ENCODE measurements around the gene EMILIN3.
"Not testable (repeated sequence)": the region's sequence is repeated elsewhere in the genome, so short reads cannot be mapped to it uniquely, and the experiment has no call there.

The EMILIN3 gene

DNA sequence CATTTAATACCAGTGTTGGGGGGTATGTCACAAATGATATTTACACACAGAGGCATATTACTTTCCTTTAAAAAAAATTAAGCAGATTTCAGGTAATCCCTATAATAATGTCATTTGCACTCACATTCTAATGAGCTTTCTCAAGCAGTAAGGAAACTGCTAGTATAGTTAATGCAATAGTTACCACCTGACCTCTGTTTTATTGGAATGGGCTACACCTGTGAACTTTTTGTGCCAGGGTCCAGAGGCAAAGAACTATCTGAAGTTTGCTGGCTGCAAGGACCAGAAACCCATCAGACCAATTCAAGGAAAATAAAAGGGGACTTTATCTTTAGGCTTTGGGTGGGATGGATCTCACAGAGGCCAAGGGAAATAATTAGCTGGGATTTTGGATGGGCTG, 46.2 kb downstream of the EMILIN3 start:
- no peak for DNase-seq (ENCODE audit: low read depth in 1 of 2, low spot score in 1 of 2)

DNA sequence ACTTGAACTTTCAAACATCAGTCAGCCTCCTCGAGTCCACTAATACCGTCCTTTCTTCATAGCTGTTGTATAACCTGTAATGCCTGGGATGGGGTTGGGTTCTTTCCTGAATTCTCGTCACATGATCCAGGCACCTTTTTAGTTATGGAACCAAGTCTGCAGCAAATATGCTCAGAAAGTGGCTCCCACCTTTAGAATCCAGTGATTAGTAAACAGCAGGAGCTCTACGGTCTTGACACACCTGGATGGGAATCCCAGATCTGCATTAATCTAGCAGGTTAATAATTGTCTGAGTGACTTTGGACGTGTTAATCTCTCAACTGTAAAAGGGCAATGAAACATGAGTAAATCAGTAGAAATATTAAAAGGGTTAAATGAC, 48.4 kb downstream of the EMILIN3 start:
- DNase-seq (ENCODE audit: low read depth in 1 of 2, low spot score in 1 of 2), result no peak

DNA sequence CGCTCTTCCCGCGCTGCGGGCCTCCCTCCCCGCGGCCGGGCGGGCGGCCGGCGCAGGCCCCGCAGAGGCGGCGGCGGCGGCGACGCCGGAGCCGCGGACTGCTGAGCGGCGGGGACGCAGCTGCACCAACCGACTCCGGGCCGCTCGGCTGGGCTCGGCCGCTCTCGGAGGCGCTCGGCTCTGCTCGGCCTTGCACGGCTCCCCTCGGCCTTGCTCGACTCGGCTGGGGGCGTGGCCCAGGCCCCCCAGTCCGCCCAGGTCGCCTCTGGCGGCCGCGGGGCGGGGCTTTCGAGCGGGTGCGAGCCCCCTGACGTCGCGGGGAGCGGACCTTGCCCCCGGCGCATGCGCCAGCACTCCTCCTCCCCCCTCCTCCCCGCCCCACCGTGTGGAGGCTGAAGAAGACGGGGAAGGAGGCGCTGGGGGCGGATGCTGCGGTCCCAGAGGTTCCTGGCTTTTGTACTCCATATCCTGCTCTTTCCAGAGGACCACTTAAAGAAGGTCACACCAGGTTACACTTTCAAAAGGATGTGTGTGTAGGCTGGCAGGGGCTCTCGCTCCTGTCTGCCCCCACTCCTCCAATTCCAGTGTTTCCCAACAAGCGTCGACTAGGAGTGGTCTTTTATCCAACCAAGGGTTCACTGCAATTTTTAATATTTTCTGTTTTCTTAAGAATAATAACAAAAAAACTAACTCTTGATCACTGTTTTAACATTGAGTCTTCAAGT, 48.9 kb downstream of the EMILIN3 start, which contains the start of gene ZHX3:
ZHX3 (minus strand) TSS at position 186 of the 725 bp plus-strand sequence. CDS start 112,815 bp downstream, outside the sequence.
- peak; percentile 84 to 92 for DNase-seq (ENCODE audit: low read depth in 1 of 2, low spot score in 1 of 2)

DNA sequence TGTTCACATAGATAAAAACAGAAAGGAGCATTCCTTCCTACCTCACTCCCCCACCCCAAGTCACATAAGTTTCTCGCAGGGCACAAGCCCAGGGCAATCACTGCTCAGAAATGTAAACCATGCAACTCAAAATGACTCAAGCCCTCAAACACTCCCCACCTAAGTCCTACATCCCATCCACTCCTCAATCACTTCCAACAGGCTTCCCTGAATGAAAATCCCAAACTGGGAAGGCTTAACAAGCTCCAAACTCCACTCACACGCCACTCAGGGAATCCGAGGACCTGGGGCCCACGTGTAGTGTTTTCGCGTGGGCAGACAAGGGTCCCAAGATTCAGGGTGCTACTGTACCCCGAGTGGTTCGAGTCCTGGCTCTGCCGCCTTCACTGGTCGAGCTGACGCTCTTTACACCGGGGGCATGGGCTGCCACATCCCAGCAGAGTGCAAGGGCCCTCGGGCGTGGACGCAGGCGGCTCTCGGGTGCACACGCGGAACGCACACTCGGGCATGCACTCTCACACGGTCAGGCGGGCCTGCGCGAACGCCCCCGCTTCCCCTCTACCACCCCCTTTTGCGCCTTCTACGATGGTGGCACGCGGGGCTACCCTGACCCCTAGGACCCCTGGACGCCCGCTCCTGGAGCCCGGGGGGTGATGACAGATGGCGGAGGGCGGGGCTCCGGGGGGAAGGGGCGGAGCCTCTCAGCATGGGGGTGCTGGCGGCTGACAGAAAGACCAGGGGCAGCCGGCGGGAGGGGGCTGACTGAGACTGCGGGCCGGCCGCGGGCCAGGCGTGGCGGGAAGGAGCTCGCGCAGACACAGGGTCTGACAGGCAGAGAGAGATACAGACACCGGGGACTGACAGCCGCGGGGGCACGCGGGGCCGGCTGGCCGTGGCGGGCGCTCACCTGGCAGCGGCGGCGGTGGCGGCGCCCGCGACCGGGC, 49.7 kb downstream of the EMILIN3 start:
- peak; percentile 59 to 62 for DNase-seq (ENCODE audit: low read depth in 1 of 2, low spot score in 1 of 2)

DNA sequence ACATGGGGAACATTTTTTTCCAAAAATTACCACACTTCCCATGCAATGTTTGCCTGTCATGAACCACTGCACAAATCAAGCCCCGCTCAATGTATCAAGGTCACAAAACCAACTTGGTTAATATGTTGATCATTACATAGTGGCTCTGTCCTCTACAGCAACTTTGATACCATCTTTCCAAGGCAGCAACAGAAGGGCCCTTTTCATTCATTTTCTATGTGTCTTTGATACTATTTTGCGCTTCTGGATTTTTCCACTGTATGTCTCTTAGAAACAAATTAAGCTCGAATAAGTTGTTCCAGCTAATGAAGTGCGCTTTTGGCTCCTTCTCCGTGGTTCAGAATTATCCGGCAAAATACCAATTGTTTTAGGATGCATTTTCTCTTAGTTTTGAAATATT, 50.6 kb downstream of the EMILIN3 start:
- no peak for DNase-seq (ENCODE audit: low read depth in 1 of 2, low spot score in 1 of 2)

DNA sequence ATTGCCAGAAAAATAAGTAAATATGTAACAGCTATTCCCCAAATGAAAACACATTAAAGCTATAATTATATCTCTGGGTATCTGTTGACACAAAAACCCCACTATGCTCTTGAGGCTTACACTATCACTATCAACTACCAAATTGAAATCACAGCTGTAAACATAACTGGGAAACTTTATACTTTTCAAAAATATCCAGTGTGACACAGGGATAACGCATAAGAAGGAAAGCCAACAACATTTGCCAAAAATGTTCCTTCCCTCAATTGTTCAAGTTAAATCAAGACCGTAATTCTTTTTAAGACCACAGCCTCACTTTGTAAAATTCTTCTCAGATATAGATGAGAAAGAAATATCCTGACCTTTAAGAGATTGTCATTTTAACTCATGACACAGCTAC, 52.2 kb downstream of the EMILIN3 start:
- DNase-seq (ENCODE audit: low read depth in 1 of 2, low spot score in 1 of 2), result no peak

DNA sequence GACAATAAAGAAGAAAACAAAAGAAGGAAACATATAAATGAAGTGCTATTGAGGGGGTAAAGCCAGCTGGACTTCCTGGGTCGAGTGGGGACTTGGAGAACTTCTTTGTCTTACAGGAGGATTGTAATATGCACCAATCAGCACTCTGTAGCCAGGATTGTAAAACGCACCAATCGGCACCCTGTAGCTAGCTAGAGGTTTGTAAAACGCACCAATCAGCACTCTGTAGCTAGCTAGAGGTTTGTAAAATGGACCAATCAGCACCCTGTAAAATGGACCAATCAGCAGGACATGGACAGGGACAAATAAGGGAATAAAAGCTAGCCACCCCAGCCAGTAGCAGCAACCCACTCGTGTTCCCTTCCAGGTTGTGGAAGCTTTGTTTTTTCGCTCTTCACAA, 54.6 kb downstream of the EMILIN3 start:
- not testable (repeated sequence) for DNase-seq (ENCODE audit: low read depth in 1 of 2, low spot score in 1 of 2)

Data from activated CD4-positive, alpha-beta T cell treated with anti-CD3 and anti-CD28 coated beads, Interleukin-2, amount 50 U/mL, for 24 hours (primary cell).